ENCODE measurements around the gene TP53TG5. TPM values are rescaled to one million over a fixed set of nuclear protein-coding genes. Genes with fewer than 3 reads are reported as not detected.

Gene TP53TG5
- total RNA-seq, 2 experiments from 2014 or later, result not detected

DNA sequence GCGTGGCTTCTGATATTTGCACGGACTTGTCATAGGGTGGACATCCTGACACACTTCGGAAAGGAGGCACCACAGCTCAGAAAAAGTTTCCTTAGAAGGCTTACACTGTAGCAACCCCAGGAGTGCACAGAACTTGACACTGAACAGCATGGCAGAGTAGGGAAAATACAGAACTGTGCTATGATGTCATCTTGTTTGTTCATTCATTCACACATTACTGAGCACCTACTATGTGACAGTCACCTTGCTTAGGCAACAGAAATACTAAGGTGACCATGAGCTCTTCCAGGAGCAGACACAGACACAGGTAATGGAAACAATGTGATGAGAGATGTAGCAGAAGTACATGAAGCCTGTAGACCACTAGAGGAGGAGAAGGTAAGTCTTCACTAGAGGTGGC lies 35.4 kb upstream of the TP53TG5 start:
- intact Hi-C loops (cut with micrococcal nuclease; ENCODE audit: unreplicated experiment), result no loop called here
- Histone ChIP-seq H2AFZ (ENCODE audit: low read length) (no peak overlapping the region), H3K27ac (ENCODE audit: low read depth, low read length, poor library complexity, severe bottlenecking) (no peak overlapping the region), H3K36me3 (ENCODE audit: insufficient read depth, low read length) (peaks cover 9% of the 10 kb centered on the region; the same call in 1 of the 2 replicates), H3K9me2 (ENCODE audit: insufficient read depth, low read length) (no peaks in the 10 kb centered on the region), H3K4me1 (ENCODE audit: insufficient read depth, low read length, poor library complexity, severe bottlenecking) (peaks cover 35% of the 10 kb centered on the region), H3K4me2 (ENCODE audit: low read length) (no peak overlapping the region), H4K20me1 (ENCODE audit: insufficient read depth, low read length) (peaks cover 6% of the 10 kb centered on the region; the same call in 1 of the 2 replicates), H3K79me2 (ENCODE audit: insufficient read depth, low read depth, low read length) (peaks cover 36% of the 10 kb centered on the region), H3K9me3 (ENCODE audit: low read length) (no peaks in the 10 kb centered on the region), H3K4me3 (ENCODE audit: low read depth, low read length, poor library complexity, severe bottlenecking) (no peak overlapping the region)
- POLR2A ChIA-PET, result interaction anchor here (0.8 to 1.5 kb wide), 3 partner anchors 9 to 28 kb away, joined by 3 to 5 read pairs (median 3); no protein-coding TSS in a partner anchor
- CTCF ChIA-PET (ENCODE audit: unreplicated experiment), result interaction anchor here (0.7 to 1.2 kb wide), 2 partner anchors 23 to 39 kb away, joined by 3 to 7 read pairs; no protein-coding TSS in a partner anchor
- DNase-seq (ENCODE audit: low spot score), result no peak
- no peak for TF ChIP-seq EZH2phosphoT487 (IDR thresholded peaks at IDR 0.05; ENCODE audit: borderline replicate concordance, low read depth, low read length)
- TF ChIP-seq CTCF (conservative IDR thresholded peaks at IDR 0.05; ENCODE audit: low read length), result no peak
- no TSS peak for BruUV-seq (replicated peaks)

- ChIA-PET CTCF (ENCODE audit: unreplicated experiment) (interaction anchor here (0.6 kb wide), 1 partner anchor 205 kb away, joined by 3 read pairs; no protein-coding TSS in a partner anchor), POLR2A (interaction anchor here (1.3 kb wide), 1 partner anchor 8 kb away, joined by 5 read pairs; no protein-coding TSS in a partner anchor)
- H3K9me3 ChIP-seq (ENCODE audit: low read length), result no peaks in the 10 kb centered on the region
- H4K20me1 ChIP-seq (ENCODE audit: insufficient read depth, low read length), result peaks cover 6% of the 10 kb centered on the region; the same call in 1 of the 2 replicates
- peaks cover 27% of the 10 kb centered on the region for H3K4me1 ChIP-seq (ENCODE audit: insufficient read depth, low read length, poor library complexity, severe bottlenecking)
- H3K4me3 ChIP-seq (ENCODE audit: low read depth, low read length, poor library complexity, severe bottlenecking), result no peak overlapping the region
- H3K4me2 ChIP-seq (ENCODE audit: low read length), result no peak overlapping the region
- TF ChIP-seq EZH2phosphoT487 (IDR thresholded peaks at IDR 0.05; ENCODE audit: borderline replicate concordance, low read depth, low read length) (no peak), CTCF (conservative IDR thresholded peaks at IDR 0.05; ENCODE audit: low read length) (no peak)
- H2AFZ ChIP-seq (ENCODE audit: low read length), result no peak overlapping the region
- H3K36me3 ChIP-seq (ENCODE audit: insufficient read depth, low read length), result peaks cover under 1% of the 10 kb centered on the region; the same call in 1 of the 2 replicates
- no peak for DNase-seq (ENCODE audit: low spot score)
- BruUV-seq (replicated peaks), result no TSS peak
- no peak overlapping the region for H3K27ac ChIP-seq (ENCODE audit: low read depth, low read length, poor library complexity, severe bottlenecking)
- intact Hi-C loops (cut with micrococcal nuclease; ENCODE audit: unreplicated experiment), result no loop called here
- peaks cover 28% of the 10 kb centered on the region for H3K79me2 ChIP-seq (ENCODE audit: insufficient read depth, low read depth, low read length)
- H3K9me2 ChIP-seq (ENCODE audit: insufficient read depth, low read length), result no peaks in the 10 kb centered on the region
Measured at GRCh38 chr20:45412653-45413052, 34.5 kb upstream of the TP53TG5 start.

GRCh38 chr20:45410887-45411286 lies 32.8 kb upstream of the TP53TG5 start:
- H3K36me3 ChIP-seq (ENCODE audit: insufficient read depth, low read length), result no peaks in the 10 kb centered on the region
- intact Hi-C loops (cut with micrococcal nuclease; ENCODE audit: unreplicated experiment), result no loop called here
- H3K4me2 ChIP-seq (ENCODE audit: low read length), result no peak overlapping the region
- H3K9me2 ChIP-seq (ENCODE audit: insufficient read depth, low read length), result no peaks in the 10 kb centered on the region
- H3K9me3 ChIP-seq (ENCODE audit: low read length), result no peaks in the 10 kb centered on the region
- no peak for TF ChIP-seq CTCF (conservative IDR thresholded peaks at IDR 0.05; ENCODE audit: low read length)
- no peak for TF ChIP-seq EZH2phosphoT487 (IDR thresholded peaks at IDR 0.05; ENCODE audit: borderline replicate concordance, low read depth, low read length)
- H3K4me3 ChIP-seq (ENCODE audit: low read depth, low read length, poor library complexity, severe bottlenecking), result no peak overlapping the region
- H3K27ac ChIP-seq (ENCODE audit: low read depth, low read length, poor library complexity, severe bottlenecking), result no peak overlapping the region
- no peak for DNase-seq (ENCODE audit: low spot score)
- peaks cover 18% of the 10 kb centered on the region for H3K4me1 ChIP-seq (ENCODE audit: insufficient read depth, low read length, poor library complexity, severe bottlenecking)
- H2AFZ ChIP-seq (ENCODE audit: low read length), result no peak overlapping the region
- ChIA-PET POLR2A (no interaction called here), CTCF (ENCODE audit: unreplicated experiment) (no interaction called here)
- peaks cover 10% of the 10 kb centered on the region; the same call in 1 of the 2 replicates for H3K79me2 ChIP-seq (ENCODE audit: insufficient read depth, low read depth, low read length)
- H4K20me1 ChIP-seq (ENCODE audit: insufficient read depth, low read length), result no peaks in the 10 kb centered on the region
- BruUV-seq (replicated peaks), result no TSS peak
